ENCODE data around the gene OOSP4A. TPM values are rescaled to one million over a fixed set of nuclear protein-coding genes. Genes with fewer than 3 reads are reported as not detected.
A peak's percentile ranks its signal among the peaks of the same experiment; 100 is the strongest.

OOSP4A gene
- total RNA-seq: not detected

- Histone ChIP-seq H3K9me3 (no peaks in the 10 kb centered on the region), H3K27ac (no peak within 1 kb of the TSS), H3K36me3 (no peaks in the 10 kb centered on the region), H3K4me3 (no peak within 1 kb of the TSS), H3K4me1 (no peaks in the 10 kb centered on the region), H3K27me3 (no peaks in the 10 kb centered on the region)
- TF ChIP-seq EP300 (IDR thresholded peaks at IDR 0.05) (no peak), POLR2AphosphoS5 (IDR thresholded peaks at IDR 0.05) (no peak), POLR2A (IDR thresholded peaks at IDR 0.05) (no peak), CTCF (IDR thresholded peaks at IDR 0.05) (no peak)
- no peak for DNase-seq (ENCODE audit: low spot score in 2 of 2)
- WGBS: 80% methylated on average over 3 of the region's 3 CpGs
Observed at GRCh38 chr11:59963733-59964132, at the start of gene OOSP4A. OOSP4A (plus strand) TSS chr11:59964033; CDS start chr11:59964033, 0 bp downstream.

- peaks cover 4% of the 10 kb centered on the region for H3K9me3 ChIP-seq
- H3K4me1 ChIP-seq: no peaks in the 10 kb centered on the region
- H3K27ac ChIP-seq: no peak overlapping the region
- no peak for TF ChIP-seq EP300 (IDR thresholded peaks at IDR 0.05)
- TF ChIP-seq POLR2A (IDR thresholded peaks at IDR 0.05): no peak
- no peak for TF ChIP-seq POLR2AphosphoS5 (IDR thresholded peaks at IDR 0.05)
- TF ChIP-seq CTCF (IDR thresholded peaks at IDR 0.05): no peak
- WGBS: 84% methylated on average over 2 of the region's 2 CpGs
- no peak for DNase-seq (ENCODE audit: low spot score in 2 of 2)
- H3K36me3 ChIP-seq: no peaks in the 10 kb centered on the region
- H3K27me3 ChIP-seq: no peaks in the 10 kb centered on the region
- no peak overlapping the region for H3K4me3 ChIP-seq
Observed at GRCh38 chr11:59918480-59918879, 45.4 kb upstream of the OOSP4A start.

- peaks cover 10% of the 10 kb centered on the region for H3K9me3 ChIP-seq
- no peaks in the 10 kb centered on the region for H3K27me3 ChIP-seq
- 43% methylated on average over 3 of the region's 3 CpGs for WGBS
- H3K27ac ChIP-seq: no peak overlapping the region
- no peaks in the 10 kb centered on the region for H3K4me1 ChIP-seq
- DNase-seq (ENCODE audit: low spot score in 2 of 2): no peak
- no peak overlapping the region for H3K4me3 ChIP-seq
- TF ChIP-seq EP300 (IDR thresholded peaks at IDR 0.05) (no peak), POLR2AphosphoS5 (IDR thresholded peaks at IDR 0.05) (no peak), POLR2A (IDR thresholded peaks at IDR 0.05) (no peak), CTCF (IDR thresholded peaks at IDR 0.05) (peak in 1 of 2 donors; percentile 19)
- H3K36me3 ChIP-seq: no peaks in the 10 kb centered on the region
Observed at GRCh38 chr11:59918987-59919589, 44.7 kb upstream of the OOSP4A start.

- H3K27ac ChIP-seq: no peak overlapping the region
- no peak for DNase-seq (ENCODE audit: low spot score in 2 of 2)
- no peaks in the 10 kb centered on the region for H3K36me3 ChIP-seq
- H3K4me1 ChIP-seq: no peaks in the 10 kb centered on the region
- WGBS: 96% methylated on average over 6 of the region's 6 CpGs
- no peak overlapping the region for H3K4me3 ChIP-seq
- H3K9me3 ChIP-seq: peaks cover 17% of the 10 kb centered on the region
- no peaks in the 10 kb centered on the region for H3K27me3 ChIP-seq
- TF ChIP-seq EP300 (IDR thresholded peaks at IDR 0.05) (no peak), CTCF (IDR thresholded peaks at IDR 0.05) (no peak), POLR2AphosphoS5 (IDR thresholded peaks at IDR 0.05) (no peak), POLR2A (IDR thresholded peaks at IDR 0.05) (no peak)
Observed at GRCh38 chr11:59923813-59924212, 40.0 kb upstream of the OOSP4A start.

- no peak for DNase-seq (ENCODE audit: low spot score in 2 of 2)
- no CpG with 5 or more reads among the region's 1 CpG for WGBS
- Histone ChIP-seq H3K36me3 (no peaks in the 10 kb centered on the region), H3K4me3 (no peak overlapping the region), H3K4me1 (no peaks in the 10 kb centered on the region), H3K27me3 (no peaks in the 10 kb centered on the region), H3K9me3 (peaks cover 7% of the 10 kb centered on the region), H3K27ac (no peak overlapping the region)
- no peak for TF ChIP-seq EP300 (IDR thresholded peaks at IDR 0.05)
- no peak for TF ChIP-seq POLR2AphosphoS5 (IDR thresholded peaks at IDR 0.05)
- TF ChIP-seq CTCF (IDR thresholded peaks at IDR 0.05): no peak
- no peak for TF ChIP-seq POLR2A (IDR thresholded peaks at IDR 0.05)
Observed at GRCh38 chr11:59931688-59932087, 32.1 kb upstream of the OOSP4A start.

All from suprapubic skin (tissue), 4 donors.